22Rv1 (cell line): ENCODE data around the gene SORT1.

Experiments used
- H3K27ac ChIP-seq: fragments of 450-650 bp; 2 replicates; pipeline ENCODE4 v1.5.1; 2017
- ZFX ChIP-seq: fragments of 450-650 bp; IDR thresholded peaks from 2 replicates; pipeline ENCODE4 v1.6.1; 2017; ENCODE audit warnings: antibody characterized with exemption, borderline replicate concordance
- TF ChIP-seq, protein P1 (sequence below): fragments of 450-650 bp; IDR thresholded peaks from 2 replicates; pipeline ENCODE4 v1.5.1; 2017; ENCODE audit warnings: mild to moderate bottlenecking

SORT1 gene

GRCh38 chr1:109335091-109335490 lies 62.6 kb downstream of the SORT1 start:
- no peak for TF ChIP-seq ZFX
- TF ChIP-seq, protein P1, sequence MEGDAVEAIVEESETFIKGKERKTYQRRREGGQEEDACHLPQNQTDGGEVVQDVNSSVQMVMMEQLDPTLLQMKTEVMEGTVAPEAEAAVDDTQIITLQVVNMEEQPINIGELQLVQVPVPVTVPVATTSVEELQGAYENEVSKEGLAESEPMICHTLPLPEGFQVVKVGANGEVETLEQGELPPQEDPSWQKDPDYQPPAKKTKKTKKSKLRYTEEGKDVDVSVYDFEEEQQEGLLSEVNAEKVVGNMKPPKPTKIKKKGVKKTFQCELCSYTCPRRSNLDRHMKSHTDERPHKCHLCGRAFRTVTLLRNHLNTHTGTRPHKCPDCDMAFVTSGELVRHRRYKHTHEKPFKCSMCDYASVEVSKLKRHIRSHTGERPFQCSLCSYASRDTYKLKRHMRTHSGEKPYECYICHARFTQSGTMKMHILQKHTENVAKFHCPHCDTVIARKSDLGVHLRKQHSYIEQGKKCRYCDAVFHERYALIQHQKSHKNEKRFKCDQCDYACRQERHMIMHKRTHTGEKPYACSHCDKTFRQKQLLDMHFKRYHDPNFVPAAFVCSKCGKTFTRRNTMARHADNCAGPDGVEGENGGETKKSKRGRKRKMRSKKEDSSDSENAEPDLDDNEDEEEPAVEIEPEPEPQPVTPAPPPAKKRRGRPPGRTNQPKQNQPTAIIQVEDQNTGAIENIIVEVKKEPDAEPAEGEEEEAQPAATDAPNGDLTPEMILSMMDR: no peak

DNA sequence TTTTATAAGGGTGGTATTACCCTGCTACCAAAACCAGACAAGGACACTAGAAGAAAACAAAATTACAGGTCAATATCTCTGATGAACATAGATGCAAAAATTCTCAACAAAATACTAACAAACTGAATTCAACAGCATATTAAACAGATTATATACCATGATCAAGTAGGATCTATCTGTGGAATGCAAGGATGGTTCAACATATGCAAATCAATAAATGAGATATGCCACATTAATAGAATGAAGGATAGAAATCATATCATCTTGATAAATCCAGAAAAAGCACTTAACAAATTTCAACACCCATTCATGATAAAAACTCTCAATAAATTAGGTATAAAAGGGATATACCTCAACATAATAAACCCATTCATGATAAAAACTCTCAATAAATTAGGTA lies 66.6 kb downstream of the SORT1 start:
- H3K27ac ChIP-seq: no peak overlapping the region

More at GRCh38 chr1:109335091-109335490, 62.6 kb downstream of the SORT1 start:
- H3K27ac ChIP-seq: no peak overlapping the region

DNA sequence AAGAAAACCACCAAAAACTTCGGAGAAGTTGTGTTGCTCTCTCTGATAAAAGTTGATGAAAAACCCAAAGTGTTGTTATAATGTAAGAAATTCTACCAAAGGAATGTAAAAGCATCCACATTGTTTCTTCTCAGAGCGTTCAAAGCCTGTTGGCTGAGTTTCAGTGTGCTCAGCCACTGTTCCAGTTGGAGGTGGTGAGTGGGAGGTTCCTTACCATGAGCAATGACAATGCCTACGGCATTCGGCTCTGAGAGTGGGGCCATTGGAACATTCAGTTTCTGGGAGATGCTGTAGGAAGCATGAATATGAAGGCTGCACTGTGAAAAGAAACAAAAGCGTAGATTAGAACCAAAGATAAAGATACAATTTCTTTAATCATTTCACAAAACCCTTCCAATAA lies 70.4 kb downstream of the SORT1 start:
- H3K27ac ChIP-seq: no peak overlapping the region
- TF ChIP-seq ZFX: no peak
- TF ChIP-seq, protein P1: no peak

More for the DNA sequence above, 66.6 kb downstream of the SORT1 start:
- TF ChIP-seq, protein P1: no peak
- TF ChIP-seq ZFX: no peak

DNA sequence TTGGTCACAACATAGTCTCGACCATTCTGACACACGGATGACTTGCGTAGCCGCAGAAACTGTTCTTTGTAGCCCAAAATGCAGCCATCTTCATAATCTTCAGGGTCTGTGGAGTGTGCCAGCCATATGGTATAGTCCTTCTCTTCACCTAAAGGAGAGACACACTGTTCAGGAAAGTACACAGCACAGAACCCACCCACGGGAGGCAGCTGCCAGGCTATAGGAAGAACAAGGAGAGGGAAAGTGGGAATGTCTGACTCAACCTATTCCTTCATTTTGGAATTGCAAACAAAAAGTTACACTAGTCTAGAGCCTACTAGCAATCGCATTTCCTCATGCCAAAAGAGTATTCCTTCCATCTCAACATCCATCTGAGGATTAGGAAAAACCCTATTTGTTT lies 74.7 kb downstream of the SORT1 start:
- no peak overlapping the region for H3K27ac ChIP-seq

GRCh38 chr1:109319114-109319513 lies 78.6 kb downstream of the SORT1 start:
- no peak overlapping the region for H3K27ac ChIP-seq
- TF ChIP-seq ZFX: no peak
- TF ChIP-seq, protein P1: no peak

More for the DNA sequence above, 74.7 kb downstream of the SORT1 start:
- no peak for TF ChIP-seq ZFX
- TF ChIP-seq, protein P1: no peak

DNA sequence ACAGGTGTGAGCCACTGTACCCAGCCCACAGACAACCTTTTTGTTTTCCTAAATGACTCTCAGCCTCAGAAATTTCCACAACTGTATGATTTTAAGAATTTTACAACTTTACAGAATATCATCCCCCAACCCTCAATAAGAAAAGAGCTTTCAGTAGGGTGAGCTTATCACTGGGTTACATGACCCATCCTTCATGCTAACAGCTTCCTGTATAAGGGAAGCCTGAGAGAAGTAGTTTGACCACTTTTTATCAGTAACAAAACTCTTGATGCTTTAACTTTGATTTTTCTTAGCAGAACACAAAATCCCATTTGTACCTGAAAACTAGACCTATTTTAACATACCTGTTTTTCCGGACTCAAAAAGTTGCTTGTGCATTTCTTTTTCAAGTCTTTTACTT lies 81.2 kb downstream of the SORT1 start:
- H3K27ac ChIP-seq: no peak overlapping the region
- no peak for TF ChIP-seq ZFX
- TF ChIP-seq, protein P1: no peak

DNA sequence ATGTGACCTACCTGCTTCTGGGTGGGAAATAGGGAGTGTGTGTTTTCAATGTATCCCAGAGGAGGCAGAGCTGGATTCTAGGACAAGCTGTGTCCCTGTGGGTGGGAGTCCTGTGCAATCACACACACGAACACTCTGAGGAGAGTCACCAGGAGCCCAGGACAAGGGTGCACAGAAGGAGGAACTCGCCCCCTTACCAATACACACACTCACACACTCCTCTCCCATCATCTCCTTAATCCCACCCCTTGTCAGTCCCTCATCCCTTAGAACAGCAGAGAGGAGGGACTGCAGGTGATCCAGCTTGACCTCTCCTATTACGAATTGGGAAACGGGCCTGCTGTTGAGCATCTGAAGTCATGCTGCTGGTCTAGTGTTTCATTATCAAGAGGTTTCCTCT lies 82.4 kb downstream of the SORT1 start:
- TF ChIP-seq, protein P1: no peak
- no peak for TF ChIP-seq ZFX
- H3K27ac ChIP-seq: no peak overlapping the region
